GM23338 (cell line): ENCODE data around the gene ANO4. TPM values are rescaled to one million over a fixed set of nuclear protein-coding genes. Genes with fewer than 3 reads are reported as not detected.

Source experiments
- ATAC-seq: fragments of 200-7000 bp; cut with Tn5 transposase; 3 replicates; pipeline ENCODE4 v1.9.1; 2020
- DNase-seq: peaks from one replicate; pipeline ENCODE4 v3.0.0-alpha.2; 2015; ENCODE audit warnings: low spot score
- H2AFZ ChIP-seq: fragments of 200-600 bp; sonication (generic); 2 replicates; pipeline ENCODE4 v1.8.0; 2016; ENCODE audit warnings: antibody characterized with exemption, mild to moderate bottlenecking, moderate library complexity
- H3F3A ChIP-seq: fragments of 200-600 bp; sonication (generic); replicated peaks from 2 replicates; pipeline ENCODE4 v1.8.0; 2017; ENCODE audit warnings: antibody characterized with exemption, mixed run types, low read depth
- H3K27ac ChIP-seq: fragments of 200-600 bp; sonication (generic); 2 replicates; pipeline ENCODE4 v1.6.1; 2016; ENCODE audit warnings: low read depth
- H3K27me3 ChIP-seq: fragments of 200-600 bp; sonication (generic); 2 replicates; pipeline ENCODE4 v1.8.0; 2016; ENCODE audit warnings: mild to moderate bottlenecking, mixed run types, moderate library complexity; ENCODE audit not compliant: insufficient read depth
- H3K36me3 ChIP-seq: fragments of 200-600 bp; sonication (generic); 2 replicates; pipeline ENCODE4 v1.8.0; 2016; ENCODE audit warnings: mild to moderate bottlenecking; ENCODE audit not compliant: insufficient read depth
- H3K4me1 ChIP-seq: fragments of 200-600 bp; sonication (generic); 2 replicates; pipeline ENCODE4 v1.8.0; 2016; ENCODE audit warnings: mild to moderate bottlenecking, moderate library complexity; ENCODE audit not compliant: insufficient read depth
- H3K4me2 ChIP-seq: fragments of 200-600 bp; sonication (generic); 2 replicates; pipeline ENCODE4 v1.7.1; 2017; ENCODE audit warnings: mixed run types
- H3K4me3 ChIP-seq: fragments of 200-600 bp; sonication (generic); 2 replicates; pipeline ENCODE4 v1.6.1; 2016; ENCODE audit warnings: mixed run types
- H3K79me2 ChIP-seq: fragments of 200-600 bp; sonication (generic); replicated peaks from 2 replicates; pipeline ENCODE4 v1.8.0; 2017; ENCODE audit warnings: mild to moderate bottlenecking; ENCODE audit not compliant: insufficient read depth
- H3K9me2 ChIP-seq: fragments of 200-600 bp; sonication (generic); 2 replicates; pipeline ENCODE4 v1.8.0; 2017; ENCODE audit not compliant: insufficient read depth
- H4K20me1 ChIP-seq: fragments of 200-600 bp; sonication (generic); replicated peaks from 2 replicates; pipeline ENCODE4 v1.8.0; 2017; ENCODE audit warnings: mild to moderate bottlenecking; ENCODE audit not compliant: insufficient read depth
- H3K27ac Mint-ChIP-seq: 2 replicates; pipeline ENCODE4 v1.8.0; 2020; ENCODE audit warnings: inconsistent platforms, mild to moderate bottlenecking, moderate library complexity, mixed read lengths
- H3K27me3 Mint-ChIP-seq: 3 replicates; pipeline ENCODE4 v1.8.0; 2022; ENCODE audit warnings: low read depth, mild to moderate bottlenecking, moderate library complexity, mixed read lengths, inconsistent platforms; ENCODE audit not compliant: insufficient read depth, poor library complexity
- H3K36me3 Mint-ChIP-seq: 3 replicates; pipeline ENCODE4 v1.8.0; 2021; ENCODE audit warnings: low read depth, mild to moderate bottlenecking, inconsistent platforms, moderate library complexity, mixed read lengths
- H3K4me1 Mint-ChIP-seq: 3 replicates; pipeline ENCODE4 v1.8.0; 2020; ENCODE audit warnings: mild to moderate bottlenecking, inconsistent platforms, mixed read lengths
- H3K4me3 Mint-ChIP-seq: 3 replicates; pipeline ENCODE4 v1.8.0; 2021; ENCODE audit warnings: moderate library complexity, mild to moderate bottlenecking, inconsistent platforms, mixed read lengths
- H3K9me3 Mint-ChIP-seq: 3 replicates; pipeline ENCODE4 v1.8.0; 2020; ENCODE audit warnings: moderate library complexity, mild to moderate bottlenecking, inconsistent platforms, mixed read lengths
- CREB1 ChIP-seq: fragments of 250-450 bp; sonication (Bioruptor Pico); IDR thresholded peaks from 2 replicates; pipeline ENCODE4 v1.5.0; 2020; ENCODE audit warnings: low read depth, mild to moderate bottlenecking, moderate library complexity
- CTCF ChIP-seq, 2 experiments: fragments of 200-600 bp in 1 of 2; sonication (generic) in 1 of 2; conservative IDR thresholded peaks; 2 replicates each; pipeline versions ENCODE4 v1.5.1 to v1.6.1; 2016 to 2017; ENCODE audit warnings: antibody characterized with exemption in 2 of 2, low read depth in 2 of 2, mild to moderate bottlenecking in 2 of 2, moderate library complexity in 1 of 2
- EZH2 ChIP-seq: fragments of 200-600 bp; sonication (generic); IDR thresholded peaks from one replicate; pipeline ENCODE4 v1.8.0; 2017; ENCODE audit warnings: antibody characterized with exemption, mild to moderate bottlenecking, low read depth; ENCODE audit not compliant: unreplicated experiment
- EZH2phosphoT487 ChIP-seq: fragments of 200-600 bp; sonication (generic); IDR thresholded peaks from one replicate; pipeline ENCODE4 v1.8.1; 2018; ENCODE audit warnings: antibody characterized with exemption; ENCODE audit not compliant: unreplicated experiment
- JUNB ChIP-seq: IDR thresholded peaks from one replicate; pipeline ENCODE4 v1.6.1; 2016; ENCODE audit warnings: antibody characterized with exemption; ENCODE audit not compliant: unreplicated experiment
- NANOG ChIP-seq: IDR thresholded peaks from 2 replicates; pipeline ENCODE4 v1.6.1; 2016; ENCODE audit warnings: antibody characterized with exemption, borderline replicate concordance
- POLR2AphosphoS5 ChIP-seq: IDR thresholded peaks from 2 replicates; pipeline ENCODE4 v1.6.1; 2016; ENCODE audit warnings: antibody characterized with exemption, low read depth
- REST ChIP-seq: IDR thresholded peaks from one replicate; pipeline ENCODE4 v1.6.1; 2018; ENCODE audit warnings: antibody characterized with exemption; ENCODE audit not compliant: unreplicated experiment
- STAT1 ChIP-seq: IDR thresholded peaks from one replicate; pipeline ENCODE4 v1.6.1; 2016; ENCODE audit warnings: antibody characterized with exemption; ENCODE audit not compliant: unreplicated experiment
- ZNF114 ChIP-seq: fragments of 250-450 bp; sonication (Bioruptor Pico); IDR thresholded peaks from 2 replicates; pipeline ENCODE4 v1.5.0; 2020; ENCODE audit warnings: mild to moderate bottlenecking, moderate library complexity
- ZNF331 ChIP-seq: fragments of 250-450 bp; sonication (Bioruptor Pico); IDR thresholded peaks from 2 replicates; pipeline ENCODE4 v1.5.0; 2020; ENCODE audit warnings: low read depth, mild to moderate bottlenecking, moderate library complexity
- ZNF462 ChIP-seq: fragments of 250-450 bp; sonication (Bioruptor Pico); IDR thresholded peaks from 2 replicates; pipeline ENCODE4 v1.5.0; 2020; ENCODE audit warnings: mild to moderate bottlenecking, moderate library complexity
- polyA plus RNA-seq: library from polyadenylated mRNA; unstranded; fragments of >200 nt; fragmentation: Nextera tagmentation; extraction: Ambion mirVana; gene quantifications from 2 replicates; pipeline ENCODE4 v1.2.1, GENCODE V29; 2016
- total RNA-seq: library from RNA; depleted of rRNA; stranded (reverse); fragments of >200 nt; shearing (Covaris generic); gene quantifications from 2 replicates; pipeline ENCODE4 v1.2.3, GENCODE V29; 2014

The ANO4 gene
- total and polyA plus RNA-seq, 2 experiments from 2014 or later = 1.7 to 8.7 TPM

- Histone ChIP-seq H3K4me2 (no peak overlapping the region), H4K20me1 (no peaks in the 10 kb centered on the region), H3K4me1 (peaks cover 36% of the 10 kb centered on the region), H3F3A (no peaks in the 10 kb centered on the region), H3K27ac (no peak overlapping the region), H3K79me2 (no peaks in the 10 kb centered on the region), H3K9me2 (peaks cover 6% of the 10 kb centered on the region), H3K36me3 (no peaks in the 10 kb centered on the region), H3K27me3 (no peaks in the 10 kb centered on the region), H2AFZ (no peak overlapping the region), H3K4me3 (no peak overlapping the region)
- H3K27me3 Mint-ChIP-seq = peaks cover 6% of the 10 kb centered on the region
- ATAC-seq (no peak), DNase-seq (no peak)
- H3K4me3 Mint-ChIP-seq = no peak overlapping the region
- H3K36me3 Mint-ChIP-seq = no peaks in the 10 kb centered on the region
- H3K4me1 Mint-ChIP-seq = peaks cover 23% of the 10 kb centered on the region
- H3K27ac Mint-ChIP-seq = no peak overlapping the region
- TF ChIP-seq ZNF462 (CRISPR knock-in tag) (no peak), REST (no peak), JUNB (no peak), ZNF114 (CRISPR knock-in tag) (no peak), CREB1 (CRISPR knock-in tag) (no peak), CTCF (conservative IDR thresholded peaks at IDR 0.05; ENCODE audit: low read depth in 2 of 2) (no peak), ZNF331 (CRISPR knock-in tag) (no peak), EZH2phosphoT487 (no peak), EZH2 (no peak), NANOG (no peak), STAT1 (no peak), POLR2AphosphoS5 (no peak)
- no peaks in the 10 kb centered on the region for H3K9me3 Mint-ChIP-seq
Measured at GRCh38 chr12:100790552-100790951, 4.0 kb upstream of the ANO4 start.
